GM18498 (cell line): ENCODE results near the gene PTMS.

Experiments used
- ATAC-seq: cut with Tn5 transposase; IDR thresholded peaks from one replicate; pipeline ENCODE4 v1.9.1; 2021; ENCODE audit warnings: mild to moderate bottlenecking, moderate library complexity; ENCODE audit not compliant: unreplicated experiment

The PTMS gene

GRCh38 chr12:6787309-6787708 is 21.1 kb downstream of the PTMS start:
- ATAC-seq = no peak

DNA sequence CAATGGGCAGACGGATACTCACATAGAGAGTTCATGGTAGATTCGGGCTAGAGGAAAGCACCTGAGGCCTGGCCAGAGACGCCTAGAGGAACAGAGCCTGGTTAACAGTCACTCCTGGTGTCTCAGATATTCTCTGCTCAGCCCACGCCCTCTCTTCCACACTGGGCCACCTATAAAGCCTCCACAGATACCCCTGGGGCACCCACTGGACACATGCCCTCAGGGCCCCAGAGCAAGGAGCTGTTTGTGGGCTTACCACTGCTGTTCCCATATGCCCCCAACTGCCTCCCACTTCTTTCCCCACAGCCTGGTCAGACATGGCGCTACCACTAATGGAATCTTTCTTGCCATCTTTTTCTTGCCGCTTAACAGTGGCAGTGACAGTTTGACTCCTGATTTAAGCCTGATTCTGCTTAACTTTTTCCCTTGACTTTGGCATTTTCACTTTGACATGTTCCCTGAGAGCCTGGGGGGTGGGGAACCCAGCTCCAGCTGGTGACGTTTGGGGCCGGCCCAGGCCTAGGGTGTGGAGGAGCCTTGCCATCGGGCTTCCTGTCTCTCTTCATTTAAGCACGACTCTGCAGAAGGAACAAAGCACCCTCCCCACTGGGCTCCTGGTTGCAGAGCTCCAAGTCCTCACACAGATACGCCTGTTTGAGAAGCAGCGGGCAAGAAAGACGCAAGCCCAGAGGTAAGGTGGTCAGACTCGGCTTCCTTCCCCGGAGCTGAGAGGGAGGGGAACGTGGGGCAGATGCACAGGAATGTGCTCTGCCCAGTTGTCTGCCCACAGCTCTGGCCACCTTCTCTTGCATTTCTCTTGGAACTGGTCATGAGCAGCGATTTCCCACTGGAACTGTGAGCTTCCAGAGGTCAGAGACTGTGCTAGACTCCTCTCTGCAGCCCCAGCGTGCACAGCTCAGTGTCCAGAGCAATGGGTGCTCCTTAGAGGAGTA is 23.1 kb downstream of the PTMS start, which contains the start of gene CD4:
CD4 (plus strand) TSS at position 557 of the 953 bp plus-strand sequence. CDS start 10,611 bp downstream, outside the sequence.
- no peak for ATAC-seq

DNA sequence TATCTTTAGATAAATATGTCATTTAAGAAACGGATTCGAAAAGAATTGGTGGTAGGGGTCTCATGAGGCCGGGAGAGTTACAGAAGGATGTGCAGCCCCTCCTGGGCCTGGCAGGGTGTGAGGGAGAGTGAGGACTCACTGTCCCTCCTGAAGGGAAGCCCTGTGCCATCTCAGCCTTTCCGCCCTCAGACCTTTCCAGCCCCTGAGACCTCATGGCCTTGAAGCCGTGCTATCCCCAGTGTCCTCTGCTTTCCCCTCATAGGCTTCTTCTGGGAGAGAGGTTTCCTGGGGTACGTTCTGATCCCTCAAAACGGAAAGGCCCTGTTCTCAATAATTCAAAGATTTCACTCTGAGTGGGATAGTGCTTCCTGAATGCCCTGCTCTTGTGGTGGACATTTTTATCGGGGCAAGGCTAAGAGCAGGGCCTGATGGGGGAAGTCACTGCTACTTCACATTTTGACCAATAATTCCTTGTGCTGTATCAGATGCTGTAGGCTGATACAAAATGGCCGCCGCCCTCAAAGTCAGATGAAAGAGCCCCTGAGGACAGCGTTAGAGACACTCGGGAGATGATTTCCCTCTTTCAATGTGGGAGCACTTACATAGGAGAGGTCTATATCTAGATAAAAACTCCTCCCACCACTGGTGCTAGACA is 24.5 kb downstream of the PTMS start:
- ATAC-seq = no peak

- no peak for ATAC-seq
These were observed 25.9 kb downstream of the PTMS start for GRCh38 chr12:6791931-6792520.

- no peak for ATAC-seq
These were observed 26.5 kb downstream of the PTMS start for GRCh38 chr12:6792522-6793201.

DNA sequence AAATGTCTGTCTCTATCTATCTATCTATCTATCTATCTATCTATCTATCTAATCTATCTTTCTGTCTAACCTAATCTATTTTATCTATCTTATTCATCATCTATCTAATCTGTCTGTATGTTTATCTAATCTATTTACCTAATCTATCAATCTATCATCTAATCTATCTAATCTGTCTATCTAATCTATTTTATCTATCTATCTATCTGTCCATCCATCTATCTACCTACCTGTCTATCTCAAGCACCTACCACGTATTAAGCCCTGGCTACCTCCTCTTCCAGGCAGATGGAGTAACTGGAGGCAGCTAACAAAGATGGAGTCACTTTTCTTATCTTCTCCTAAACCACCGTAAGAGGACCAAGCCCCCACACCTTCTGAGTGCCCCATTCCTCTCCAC is 28.9 kb downstream of the PTMS start:
- no peak for ATAC-seq

- ATAC-seq = no peak
These were observed 30.4 kb downstream of the PTMS start for GRCh38 chr12:6796576-6796975.

GRCh38 chr12:6799147-6799546 is 33.0 kb downstream of the PTMS start:
- no peak for ATAC-seq

GRCh38 chr12:6807170-6807569 is 41.0 kb downstream of the PTMS start:
- no peak for ATAC-seq

DNA sequence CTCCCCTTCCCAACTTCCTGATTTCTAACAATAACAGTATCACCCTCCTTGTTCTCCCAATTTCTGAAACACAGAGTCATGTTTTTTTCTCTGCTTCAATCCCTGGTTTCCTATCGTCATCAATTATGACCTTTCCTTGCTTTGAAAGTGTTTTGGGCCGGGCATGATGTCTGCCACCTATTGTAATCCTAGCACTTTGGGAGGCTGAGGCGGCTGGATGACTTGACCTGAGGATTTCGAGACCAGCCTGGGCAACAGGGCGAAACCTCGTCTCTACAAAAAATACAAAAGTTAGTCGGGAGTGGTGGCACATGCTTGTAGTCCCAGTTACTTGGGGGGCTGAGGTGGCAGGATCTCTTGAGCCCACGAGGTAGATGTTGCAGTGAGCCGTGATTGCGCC is 42.9 kb downstream of the PTMS start:
- ATAC-seq = no peak

DNA sequence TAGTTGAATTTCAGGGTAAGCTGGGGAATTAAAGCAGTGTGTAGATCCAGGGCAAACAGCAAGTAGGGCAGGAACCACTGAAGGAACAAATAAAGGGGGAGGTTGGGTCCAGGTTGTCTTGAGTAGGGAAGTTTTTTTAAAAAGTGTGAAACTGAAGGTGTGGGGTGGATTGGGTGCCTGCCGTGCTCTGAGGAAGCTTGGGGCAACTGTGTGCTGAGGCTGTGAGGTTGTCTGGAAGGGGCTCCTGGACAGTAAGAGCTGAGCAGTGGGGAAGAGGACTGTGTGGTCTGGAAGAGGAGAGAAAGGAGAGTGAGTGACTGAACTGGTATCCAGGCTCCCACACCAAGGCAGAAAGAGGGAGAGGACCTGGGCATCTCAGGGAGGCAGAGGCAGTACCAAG is 44.6 kb downstream of the PTMS start:
- no peak for ATAC-seq

GRCh38 chr12:6813363-6813762 is 47.2 kb downstream of the PTMS start:
- ATAC-seq = no peak

GRCh38 chr12:6816598-6816997 is 50.4 kb downstream of the PTMS start:
- no peak for ATAC-seq

GRCh38 chr12:6817098-6817497 is 50.9 kb downstream of the PTMS start:
- ATAC-seq = no peak

DNA sequence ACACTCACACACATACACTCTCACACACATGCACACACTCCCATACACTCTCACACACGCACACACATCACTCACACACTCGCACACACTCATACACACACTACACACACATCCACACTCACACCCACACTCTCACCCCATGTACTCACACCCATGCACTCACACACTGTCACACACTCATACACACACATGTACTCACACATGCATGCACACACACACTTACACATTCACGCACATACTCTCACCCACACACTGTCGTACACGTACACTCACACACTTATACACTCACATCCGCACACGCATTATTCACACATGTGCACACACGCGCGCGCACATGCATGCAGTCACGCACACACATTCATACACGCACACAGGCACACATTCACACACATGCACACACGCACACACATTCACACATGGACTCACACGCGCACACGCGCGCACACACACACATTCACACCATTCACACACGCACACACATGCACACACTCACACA is 51.5 kb downstream of the PTMS start:
- no peak for ATAC-seq

DNA sequence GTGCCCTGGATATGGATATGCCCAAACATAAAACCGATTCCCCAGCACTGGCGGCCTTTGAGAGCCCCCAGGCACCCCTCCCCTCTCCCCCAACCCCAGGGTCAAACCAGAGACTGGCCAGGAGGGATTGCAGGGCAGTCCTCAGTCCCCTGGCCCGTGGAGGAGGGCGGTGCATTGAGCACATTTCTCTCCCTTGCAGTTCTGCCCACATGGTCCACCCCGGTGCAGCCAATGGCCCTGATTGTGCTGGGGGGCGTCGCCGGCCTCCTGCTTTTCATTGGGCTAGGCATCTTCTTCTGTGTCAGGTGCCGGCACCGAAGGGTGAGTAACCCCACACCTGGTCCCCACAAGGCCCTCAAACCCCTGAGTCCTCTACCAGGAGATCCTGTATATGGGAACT is 52.1 kb downstream of the PTMS start:
- no peak for ATAC-seq

DNA sequence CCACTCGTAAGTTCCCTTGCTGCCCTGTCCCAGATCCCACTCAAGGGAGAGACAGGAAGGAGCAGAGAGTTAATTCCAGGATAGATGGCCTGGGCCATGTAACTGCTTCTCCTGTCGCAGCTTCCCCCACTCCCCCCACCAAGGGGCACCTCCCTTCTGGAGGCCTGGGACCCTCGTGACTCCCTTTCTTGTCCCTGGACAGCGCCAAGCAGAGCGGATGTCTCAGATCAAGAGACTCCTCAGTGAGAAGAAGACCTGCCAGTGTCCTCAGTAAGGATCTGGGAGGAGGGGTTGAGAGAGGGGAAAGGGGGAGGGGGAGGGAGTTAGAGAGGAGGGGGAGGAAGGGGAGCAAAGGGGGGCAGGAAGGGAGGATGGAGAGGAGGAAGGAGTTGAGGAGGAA is 52.5 kb downstream of the PTMS start:
- no peak for ATAC-seq

GRCh38 chr12:6819106-6820030 is 53.2 kb downstream of the PTMS start:
- ATAC-seq = no peak

- no peak for ATAC-seq
These were observed 54.0 kb downstream of the PTMS start for GRCh38 chr12:6820166-6820565.
